Mesodermal cell (in vitro differentiated cells): ENCODE data around the gene NMNAT3. TPM values are rescaled to one million over a fixed set of nuclear protein-coding genes. Genes with fewer than 3 reads are reported as not detected.

ENCODE experiments used
- H3K27ac ChIP-seq: 2 replicates; pipeline ENCODE4 v1.7.0; 2013; ENCODE audit warnings: mild to moderate bottlenecking, low read depth, low read length, moderate library complexity; ENCODE audit not compliant: severe bottlenecking
- H3K36me3 ChIP-seq: 2 replicates; pipeline ENCODE4 v1.7.1; 2013; ENCODE audit warnings: mild to moderate bottlenecking, low read length, moderate library complexity; ENCODE audit not compliant: control insufficient read depth, insufficient read depth
- H3K4me1 ChIP-seq: one replicate; pipeline ENCODE4 v1.7.1; 2013; ENCODE audit warnings: mild to moderate bottlenecking, low read length; ENCODE audit not compliant: insufficient read depth, control insufficient read depth, poor library complexity, severe bottlenecking
- H3K4me3 ChIP-seq: 2 replicates; pipeline ENCODE4 v1.7.0; 2013; ENCODE audit warnings: low read length, control low read depth, mild to moderate bottlenecking; ENCODE audit not compliant: insufficient read depth, poor library complexity, severe bottlenecking; ENCODE audit errors: extremely low read depth
- H3K9me3 ChIP-seq: 2 replicates; pipeline ENCODE4 v1.7.1; 2013; ENCODE audit warnings: mild to moderate bottlenecking, low read length, moderate library complexity; ENCODE audit not compliant: control insufficient read depth
- WGBS, 2 experiments: methylation state at CpG; one replicate each; pipeline ENCODE4 v1.1.5; 2013; ENCODE audit warnings: missing lambda C conversion rate in 2 of 2; ENCODE audit not compliant: insufficient coverage in 2 of 2; 5-methylcytosine and 5-hydroxymethylcytosine counted together
- polyA plus RNA-seq, 2 experiments: library from polyadenylated mRNA; stranded (reverse); fragments of 50-300 nt; gene quantifications; one replicate each; pipeline ENCODE4 v1.2.3, GENCODE V29; 2013

NMNAT3 gene
- 0.77 TPM for polyA plus RNA-seq (2013, experiment 1 of 2)
- 0.76 TPM for polyA plus RNA-seq (2013, experiment 2 of 2)

GRCh38 chr3:139677388-139678155 lies at the start of gene NMNAT3:
NMNAT3 (minus strand) TSS chr3:139677972; CDS start chr3:139627724, 50,248 bp downstream.
- 6 to 10% methylated on average over 18 to 48 of the region's 65 CpGs for WGBS, 2 experiments
- H3K27ac ChIP-seq: no peak within 1 kb of the TSS

GRCh38 chr3:139721370-139721769 lies 43.6 kb upstream of the NMNAT3 start:
- no peaks in the 10 kb centered on the region for H3K4me1 ChIP-seq
- no CpG with 5 or more reads among the region's 1 CpG for WGBS, 2 experiments
- no peaks in the 10 kb centered on the region for H3K36me3 ChIP-seq
- no peak overlapping the region for H3K27ac ChIP-seq
- no peaks in the 10 kb centered on the region for H3K9me3 ChIP-seq
- no peak overlapping the region for H3K4me3 ChIP-seq

More at GRCh38 chr3:139677388-139678155, at the start of gene NMNAT3:
- Histone ChIP-seq H3K4me3 (peak within 1 kb of the TSS; percentile 41), H3K36me3 (no peaks in the 10 kb centered on the region), H3K9me3 (no peaks in the 10 kb centered on the region), H3K4me1 (no peaks in the 10 kb centered on the region)

DNA sequence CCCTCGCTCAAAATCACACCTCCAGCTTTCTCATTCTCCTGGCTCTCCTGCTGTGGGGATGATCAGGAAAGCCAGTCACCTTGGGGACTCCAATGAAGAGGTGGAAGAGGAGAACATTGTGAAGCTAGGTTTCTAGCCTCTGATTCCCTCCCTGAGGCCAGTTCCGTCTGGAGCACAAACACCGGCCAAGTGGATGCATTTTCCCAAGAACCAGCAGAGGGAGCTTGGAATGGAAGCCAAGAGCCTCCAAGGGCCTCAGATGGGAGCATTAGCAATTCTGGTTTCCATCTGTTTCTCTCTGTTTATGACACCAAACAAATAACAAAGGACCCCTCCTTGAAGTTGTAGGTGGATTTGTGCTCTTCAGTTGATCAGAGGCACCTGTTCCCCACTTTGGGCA lies 40.6 kb upstream of the NMNAT3 start:
- H3K36me3 ChIP-seq: no peaks in the 10 kb centered on the region
- H3K9me3 ChIP-seq: no peaks in the 10 kb centered on the region
- no peaks in the 10 kb centered on the region for H3K4me1 ChIP-seq
- no peak overlapping the region for H3K4me3 ChIP-seq
- WGBS, 2 experiments: 13 to 24% methylated on average over 2 of the region's 3 CpGs
- no peak overlapping the region for H3K27ac ChIP-seq

DNA sequence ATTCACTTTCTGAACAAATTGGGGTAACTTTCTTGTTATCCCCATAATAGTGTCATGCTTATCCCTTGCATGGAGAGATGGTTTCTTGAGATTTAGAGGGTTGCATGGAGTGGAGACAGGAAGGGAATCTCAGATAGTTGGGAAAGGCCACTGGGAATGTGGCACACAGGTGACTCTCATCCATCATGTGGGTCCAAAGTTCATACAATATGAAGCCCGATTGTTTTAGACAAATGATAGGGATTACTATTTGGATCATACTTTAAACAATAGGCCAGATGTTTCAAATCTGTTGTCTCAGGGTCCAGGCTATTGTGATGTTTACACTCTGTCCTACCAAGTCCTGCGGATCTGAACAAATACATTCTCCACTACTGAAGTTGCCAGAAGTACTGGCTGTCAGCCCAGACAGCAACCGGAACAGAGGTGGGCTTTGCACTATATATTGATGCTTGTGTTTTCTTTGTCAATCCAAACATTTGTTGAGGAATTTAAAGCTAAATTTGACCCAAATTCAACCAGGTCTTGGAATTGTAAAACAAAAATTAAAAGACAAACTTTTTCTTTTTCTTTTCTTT lies 39.2 kb upstream of the NMNAT3 start:
- Histone ChIP-seq H3K36me3 (no peaks in the 10 kb centered on the region), H3K27ac (no peak overlapping the region), H3K4me3 (no peak overlapping the region), H3K9me3 (no peaks in the 10 kb centered on the region), H3K4me1 (no peaks in the 10 kb centered on the region)
- WGBS, 2 experiments: 92% methylated on average over 3 of the region's 3 CpGs; no CpG with 5 or more reads in 1 of the 2 experiments

GRCh38 chr3:139715743-139716360 lies 38.1 kb upstream of the NMNAT3 start:
- Histone ChIP-seq H3K27ac (no peak overlapping the region), H3K36me3 (no peaks in the 10 kb centered on the region), H3K4me3 (no peak overlapping the region), H3K9me3 (no peaks in the 10 kb centered on the region), H3K4me1 (no peaks in the 10 kb centered on the region)
- 70 to 85% methylated on average over 2 of the region's 2 CpGs for WGBS, 2 experiments

DNA sequence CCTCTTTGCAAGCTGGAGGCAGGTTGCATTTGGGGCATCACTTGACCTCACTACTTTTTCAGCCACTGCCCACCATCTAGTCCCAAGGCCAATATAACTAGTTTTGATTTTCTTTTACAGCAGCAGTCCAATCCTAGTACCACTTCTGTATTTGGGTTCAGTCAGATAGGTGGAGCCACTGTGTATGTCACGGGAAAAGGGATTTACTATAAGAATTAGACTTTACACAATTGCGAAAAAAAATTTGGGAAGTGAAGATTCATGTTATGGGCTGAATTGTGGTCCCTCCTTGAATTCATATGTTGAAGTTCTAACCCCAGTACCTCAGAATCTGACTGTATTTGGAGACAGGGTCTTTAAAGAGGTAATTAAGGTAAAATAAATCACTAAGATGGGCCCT lies 37.4 kb upstream of the NMNAT3 start:
- Histone ChIP-seq H3K4me1 (no peaks in the 10 kb centered on the region), H3K36me3 (no peaks in the 10 kb centered on the region), H3K27ac (no peak overlapping the region), H3K4me3 (no peak overlapping the region), H3K9me3 (no peaks in the 10 kb centered on the region)
- 100% methylated on average over 2 of the region's 2 CpGs; no CpG with 5 or more reads in 1 of the 2 experiments for WGBS, 2 experiments

GRCh38 chr3:139710212-139710611 lies 32.4 kb upstream of the NMNAT3 start:
- Histone ChIP-seq H3K4me1 (no peaks in the 10 kb centered on the region), H3K36me3 (no peaks in the 10 kb centered on the region), H3K27ac (no peak overlapping the region), H3K9me3 (no peaks in the 10 kb centered on the region), H3K4me3 (no peak overlapping the region)
- 51 to 100% methylated on average over 2 of the region's 3 CpGs for WGBS, 2 experiments

DNA sequence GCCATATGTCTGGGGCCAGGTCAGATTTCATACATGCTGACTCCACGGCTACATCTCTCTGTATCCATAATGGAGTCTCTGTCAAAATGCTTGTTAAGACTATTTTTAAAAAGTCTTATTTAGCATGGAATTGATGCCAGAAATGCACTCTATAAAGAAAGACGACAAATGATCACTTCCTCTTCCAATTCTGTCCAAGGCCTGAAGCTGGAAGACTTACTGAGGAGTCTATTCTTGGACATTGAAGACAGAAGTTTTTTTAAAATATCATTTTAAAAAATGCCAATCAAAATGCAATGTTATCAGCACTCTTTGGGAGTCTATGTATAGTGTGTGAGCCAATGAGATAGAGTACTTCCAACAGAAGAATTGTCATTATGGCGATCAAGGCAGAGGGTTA lies 27.9 kb upstream of the NMNAT3 start:
- 100% methylated on average over 1 of the region's 3 CpGs; no CpG with 5 or more reads in 1 of the 2 experiments for WGBS, 2 experiments
- no peaks in the 10 kb centered on the region for H3K36me3 ChIP-seq
- H3K4me3 ChIP-seq: no peak overlapping the region
- H3K4me1 ChIP-seq: no peaks in the 10 kb centered on the region
- H3K9me3 ChIP-seq: no peaks in the 10 kb centered on the region
- H3K27ac ChIP-seq: no peak overlapping the region

- H3K27ac ChIP-seq: no peak overlapping the region
- WGBS, 2 experiments: 89 to 95% methylated on average over 2 of the region's 2 CpGs
These were observed 18.5 kb upstream of the NMNAT3 start for GRCh38 chr3:139696314-139696604.

DNA sequence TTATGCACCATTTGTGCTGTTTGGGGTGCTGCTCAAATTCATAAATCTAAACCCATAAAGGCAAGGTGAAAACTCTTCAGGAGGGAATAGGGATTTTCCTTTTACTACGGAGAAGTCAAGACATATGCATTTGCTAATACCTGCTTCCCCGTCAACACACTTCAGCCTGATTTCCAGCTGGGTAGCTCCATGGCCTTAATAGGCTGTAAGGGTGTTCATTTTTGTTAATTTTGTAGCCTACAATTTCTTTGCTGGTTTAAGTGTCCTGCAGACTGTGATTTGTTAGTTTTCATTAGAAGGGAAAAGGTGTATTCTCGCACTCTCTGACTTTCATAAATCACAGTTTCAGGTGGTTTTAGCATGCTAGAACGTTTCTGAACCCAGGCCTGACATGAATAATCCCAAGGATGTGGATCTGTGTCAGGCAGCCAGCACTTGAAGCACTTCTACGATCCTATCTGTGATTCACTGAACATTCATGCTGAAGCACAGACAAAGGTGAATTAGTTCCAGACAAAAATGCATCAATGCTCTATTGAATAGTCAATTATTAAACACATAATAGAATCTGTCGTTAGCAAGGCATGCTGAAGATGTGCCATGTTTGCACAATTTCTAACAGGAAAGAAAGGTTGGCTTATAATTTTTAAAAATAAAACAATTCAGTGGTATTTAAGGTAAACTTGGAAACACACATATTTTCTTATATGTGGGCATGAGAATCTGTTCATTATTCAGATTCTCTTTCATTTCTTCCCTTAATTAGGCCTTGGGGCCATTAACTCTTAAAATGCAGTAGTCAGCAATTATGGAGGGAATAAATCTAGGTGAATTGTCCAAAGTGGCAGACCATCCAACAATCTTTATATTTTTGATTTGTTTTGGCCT lies 17.9 kb upstream of the NMNAT3 start:
- no peaks in the 10 kb centered on the region for H3K9me3 ChIP-seq
- 74 to 87% methylated on average over 2 to 3 of the region's 6 CpGs for WGBS, 2 experiments
- no peak overlapping the region for H3K27ac ChIP-seq
- no peak overlapping the region for H3K4me3 ChIP-seq
- H3K4me1 ChIP-seq: no peaks in the 10 kb centered on the region
- no peaks in the 10 kb centered on the region for H3K36me3 ChIP-seq

More at GRCh38 chr3:139696314-139696604, 18.5 kb upstream of the NMNAT3 start:
- H3K9me3 ChIP-seq: no peaks in the 10 kb centered on the region
- H3K4me3 ChIP-seq: no peak overlapping the region
- H3K4me1 ChIP-seq: no peaks in the 10 kb centered on the region
- no peaks in the 10 kb centered on the region for H3K36me3 ChIP-seq
